Activated CD4-positive, alpha-beta T cell treated with anti-CD3 and anti-CD28 coated beads, Interleukin-2, amount 50 U/mL, for 16 hours (primary cell): ENCODE results near the gene TAX1BP1.
"Not testable (repeated sequence)": the region's sequence is repeated elsewhere in the genome, so short reads cannot be mapped to it uniquely, and the experiment has no call there.

Experiments used
- DNase-seq: peaks from one replicate; pipeline ENCODE4 v3.0.0-alpha.2; 2020

The TAX1BP1 gene

GRCh38 chr7:27739301-27739908, 557 bp upstream of the TAX1BP1 start:
- peak; percentile 10 for DNase-seq

GRCh38 chr7:27740449-27741086, 606 bp downstream of the TAX1BP1 start:
- peak; percentile 90 for DNase-seq

GRCh38 chr7:27742091-27742710, 2.2 kb downstream of the TAX1BP1 start:
- DNase-seq, result not testable (repeated sequence)

- no peak for DNase-seq
These were observed 5.2 kb downstream of the TAX1BP1 start for GRCh38 chr7:27745064-27745583.

GRCh38 chr7:27746486-27746885, 6.5 kb downstream of the TAX1BP1 start:
- no peak for DNase-seq

GRCh38 chr7:27746978-27747377, 7.0 kb downstream of the TAX1BP1 start:
- no peak for DNase-seq

- no peak for DNase-seq
These were observed 7.8 kb downstream of the TAX1BP1 start for GRCh38 chr7:27747589-27748368.

GRCh38 chr7:27750316-27750715, 10.4 kb downstream of the TAX1BP1 start:
- no peak for DNase-seq

GRCh38 chr7:27751888-27752660, 12.1 kb downstream of the TAX1BP1 start:
- no peak for DNase-seq

- no peak for DNase-seq
These were observed 13.9 kb downstream of the TAX1BP1 start for GRCh38 chr7:27753863-27754262.

GRCh38 chr7:27756298-27756697, 16.3 kb downstream of the TAX1BP1 start:
- no peak for DNase-seq

- DNase-seq, result no peak
These were observed 19.5 kb downstream of the TAX1BP1 start for GRCh38 chr7:27759491-27759890.

GRCh38 chr7:27762062-27762461, 22.1 kb downstream of the TAX1BP1 start:
- DNase-seq, result no peak

- no peak for DNase-seq
These were observed 24.1 kb downstream of the TAX1BP1 start for GRCh38 chr7:27763983-27764508.

- no peak for DNase-seq
These were observed 25.9 kb downstream of the TAX1BP1 start for GRCh38 chr7:27765841-27766240.

GRCh38 chr7:27767374-27767773, 27.4 kb downstream of the TAX1BP1 start:
- DNase-seq, result no peak

- DNase-seq, result no peak
These were observed 31.1 kb downstream of the TAX1BP1 start for GRCh38 chr7:27771111-27771510.

GRCh38 chr7:27774717-27775328, 34.9 kb downstream of the TAX1BP1 start:
- DNase-seq, result no peak

GRCh38 chr7:27775782-27776181, 35.8 kb downstream of the TAX1BP1 start:
- DNase-seq, result no peak

GRCh38 chr7:27777662-27778061, 37.7 kb downstream of the TAX1BP1 start:
- no peak for DNase-seq

- no peak for DNase-seq
These were observed 39.9 kb downstream of the TAX1BP1 start for GRCh38 chr7:27779873-27780272.

GRCh38 chr7:27781188-27781587, 41.2 kb downstream of the TAX1BP1 start:
- no peak for DNase-seq
